HEK293T (cell line): ENCODE data around the gene IFNLR1.

Source experiments
- ARNT ChIP-seq: fragments of 450-650 bp; IDR thresholded peaks from 2 replicates; pipeline ENCODE4 v1.6.1; 2017; ENCODE audit warnings: mild to moderate bottlenecking
- BHLHE40 ChIP-seq: fragments of 450-650 bp; IDR thresholded peaks from 2 replicates; pipeline ENCODE4 v1.6.1; 2016; ENCODE audit warnings: mild to moderate bottlenecking, moderate library complexity, borderline replicate concordance
- FOXK2 ChIP-seq: fragments of 450-650 bp; IDR thresholded peaks from 2 replicates; pipeline ENCODE4 v1.6.1; 2016; ENCODE audit warnings: mild to moderate bottlenecking
- FOXM1 ChIP-seq: fragments of 450-650 bp; IDR thresholded peaks from 2 replicates; pipeline ENCODE4 v1.6.1; 2017; ENCODE audit warnings: mild to moderate bottlenecking, borderline replicate concordance
- HDGF ChIP-seq: fragments of 450-650 bp; IDR thresholded peaks from 2 replicates; pipeline ENCODE4 v1.6.1; 2017; ENCODE audit warnings: antibody characterized with exemption, borderline replicate concordance
- LEF1 ChIP-seq: fragments of 450-650 bp; IDR thresholded peaks from 2 replicates; pipeline ENCODE4 v1.6.1; 2017; ENCODE audit warnings: mild to moderate bottlenecking, borderline replicate concordance
- PKNOX1 ChIP-seq: fragments of 450-650 bp; IDR thresholded peaks from 2 replicates; pipeline ENCODE4 v1.6.1; 2016
- SP1 ChIP-seq: fragments of 450-650 bp; IDR thresholded peaks from 2 replicates; pipeline ENCODE4 v1.6.1; 2017
- SUZ12 ChIP-seq: fragments of 450-650 bp; IDR thresholded peaks from 2 replicates; pipeline ENCODE4 v1.6.1; 2016; ENCODE audit warnings: mild to moderate bottlenecking
- TARDBP ChIP-seq: fragments of 450-650 bp; IDR thresholded peaks from 2 replicates; pipeline ENCODE4 v1.6.1; 2016

- no peak for TF ChIP-seq SP1
- no peak for TF ChIP-seq SUZ12
- TF ChIP-seq TARDBP, result no peak
- no peak for TF ChIP-seq FOXK2
- TF ChIP-seq FOXM1, result no peak
- no peak for TF ChIP-seq HDGF
- TF ChIP-seq PKNOX1, result no peak
- no peak for TF ChIP-seq LEF1
- no peak for TF ChIP-seq ARNT
- no peak for TF ChIP-seq BHLHE40
Observed at GRCh38 chr1:24181619-24182018, 5.5 kb downstream of the IFNLR1 start.
